ENCODE results near the gene TAB2. TPM values are rescaled to one million over a fixed set of nuclear protein-coding genes. Genes with fewer than 3 reads are reported as not detected.
"Not testable (repeated sequence)": the region's sequence is repeated elsewhere in the genome, so short reads cannot be mapped to it uniquely, and the experiment has no call there.

The TAB2 gene
- total and polyA plus RNA-seq, 4 experiments from 2014 or later = 27.0 to 116 (median 68.4) TPM

DNA sequence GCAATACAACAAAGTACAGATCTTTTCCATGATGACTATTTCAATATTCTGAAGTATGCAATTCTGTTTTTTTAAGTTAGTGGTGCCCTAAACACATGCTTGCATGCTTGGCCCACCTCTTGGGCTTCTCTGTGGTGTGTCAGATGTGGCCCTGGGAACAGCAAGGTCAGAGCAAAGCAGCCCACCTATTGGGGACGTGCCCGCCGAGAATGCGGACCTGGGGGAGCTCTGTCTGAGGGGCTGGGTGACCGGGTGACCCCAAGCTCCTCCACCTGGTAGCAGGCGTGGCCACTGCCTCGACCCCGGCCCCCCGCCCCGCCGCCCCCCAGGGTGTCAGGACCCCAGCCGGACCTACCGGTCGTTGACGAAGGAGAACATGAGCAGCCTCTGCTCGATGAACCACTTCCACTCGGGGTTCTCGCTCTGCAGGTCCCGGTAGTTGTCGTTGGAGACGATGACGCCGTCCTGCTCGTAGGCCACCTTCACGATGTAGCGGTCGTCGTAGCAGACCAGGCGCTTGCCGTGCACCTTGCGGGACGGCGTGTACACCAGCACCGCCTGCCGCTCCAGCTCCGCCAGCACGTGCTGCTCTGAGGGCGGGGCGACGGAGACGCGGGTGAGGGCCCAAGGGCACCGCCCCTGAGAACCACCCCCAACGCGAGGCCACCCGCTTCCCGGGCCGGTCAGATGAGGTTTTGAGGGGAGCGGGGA, 139.0 kb downstream of the TAB2 start:
- Mint-ChIP-seq H3K4me1 (peaks cover 7 to 21% (median 11%) of the 10 kb centered on the region in 4 donors), H3K36me3 (peaks cover 58 to 76% of the 10 kb centered on the region in 2 donors), H3K4me3 (no peak overlapping the region), H3K9me3 (no peaks in the 10 kb centered on the region), H3K27ac (peak overlapping the region in 1 of 7 donors; percentile 77), H3K27me3 (no peaks in the 10 kb centered on the region)
- no peaks in the 10 kb centered on the region for H3K9me3 ChIP-seq (ENCODE audit: control insufficient read depth in 1 of 2, low read length in 2 of 2)
- intact Hi-C loops (cut with micrococcal nuclease) = no loop called here
- H3K36me3 ChIP-seq (ENCODE audit: insufficient read depth, low read length) = peaks cover 61% of the 10 kb centered on the region
- no peaks in the 10 kb centered on the region for H3K27me3 ChIP-seq (ENCODE audit: insufficient read depth, low read length)
- H3K27ac ChIP-seq (ENCODE audit: low read depth, low read length) = no peak overlapping the region
- CTCF ChIA-PET (ENCODE audit: partially characterized antibody) = interaction anchor here (1.5 kb wide), 1 partner anchor 25 kb away, joined by 6 read pairs; no protein-coding TSS in a partner anchor
- POLR2A ChIA-PET (ENCODE audit: partially characterized antibody) = no interaction called here
- peak in 1 of 5 donors; percentile 11 for DNase-seq
- no peaks in the 10 kb centered on the region for H3K4me1 ChIP-seq (ENCODE audit: insufficient read depth, low read length)
- no peak overlapping the region for H3K4me3 ChIP-seq (ENCODE audit: low read length in 2 of 2)

DNA sequence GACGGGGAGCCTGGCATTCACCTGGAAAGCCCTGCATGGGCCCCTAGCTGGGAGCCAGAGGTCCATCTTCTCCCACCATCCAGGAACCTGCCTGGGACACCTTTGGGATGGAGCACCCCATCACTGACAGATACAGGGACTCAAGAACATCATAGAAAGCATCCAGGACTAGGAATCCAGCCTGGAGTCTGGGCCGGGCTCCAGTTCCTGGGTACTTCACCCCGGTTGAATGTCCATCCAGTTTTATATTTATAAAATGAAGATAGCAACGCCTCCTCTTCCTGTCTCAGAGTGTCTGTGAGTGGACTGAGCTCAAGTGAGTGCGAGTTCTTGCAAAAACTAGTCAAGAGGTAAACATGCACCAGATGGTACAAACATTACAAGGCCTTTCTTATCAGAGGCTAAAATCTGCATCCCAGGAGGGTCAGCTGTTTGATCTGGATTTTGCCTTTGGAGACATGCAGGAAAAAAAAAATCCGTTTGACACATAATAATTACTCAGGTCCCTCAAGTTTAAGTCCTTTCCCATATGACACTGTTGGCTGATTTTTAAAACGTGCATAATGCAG, 139.9 kb downstream of the TAB2 start:
- peak overlapping the region in 3 of 7 donors; percentile 37 to 77 (median 59) for H3K27ac Mint-ChIP-seq
- Histone ChIP-seq H3K4me3 (ENCODE audit: low read length in 2 of 2) (no peak overlapping the region), H3K27ac (ENCODE audit: low read depth, low read length) (no peak overlapping the region), H3K9me3 (ENCODE audit: control insufficient read depth in 1 of 2, low read length in 2 of 2) (no peaks in the 10 kb centered on the region), H3K27me3 (ENCODE audit: insufficient read depth, low read length) (no peaks in the 10 kb centered on the region), H3K4me1 (ENCODE audit: insufficient read depth, low read length) (no peaks in the 10 kb centered on the region), H3K36me3 (ENCODE audit: insufficient read depth, low read length) (peaks cover 61% of the 10 kb centered on the region)
- no peaks in the 10 kb centered on the region for H3K27me3 Mint-ChIP-seq
- H3K4me1 Mint-ChIP-seq = peaks cover 8 to 24% (median 13%) of the 10 kb centered on the region in 4 donors
- peaks cover 60 to 79% of the 10 kb centered on the region in 2 donors for H3K36me3 Mint-ChIP-seq
- ChIA-PET CTCF (ENCODE audit: partially characterized antibody) (interaction anchor here (0.6 to 2.2 kb wide), 6 partner anchors 15 to 429 kb away, joined by 3 to 11 read pairs (median 3); no protein-coding TSS in a partner anchor), POLR2A (ENCODE audit: partially characterized antibody) (interaction anchor here (0.9 kb wide), 1 partner anchor 12 kb away, joined by 3 read pairs; no protein-coding TSS in a partner anchor)
- H3K9me3 Mint-ChIP-seq = no peaks in the 10 kb centered on the region
- intact Hi-C loops (cut with micrococcal nuclease) = no loop called here
- no peak for DNase-seq
- no peak overlapping the region for H3K4me3 Mint-ChIP-seq

DNA sequence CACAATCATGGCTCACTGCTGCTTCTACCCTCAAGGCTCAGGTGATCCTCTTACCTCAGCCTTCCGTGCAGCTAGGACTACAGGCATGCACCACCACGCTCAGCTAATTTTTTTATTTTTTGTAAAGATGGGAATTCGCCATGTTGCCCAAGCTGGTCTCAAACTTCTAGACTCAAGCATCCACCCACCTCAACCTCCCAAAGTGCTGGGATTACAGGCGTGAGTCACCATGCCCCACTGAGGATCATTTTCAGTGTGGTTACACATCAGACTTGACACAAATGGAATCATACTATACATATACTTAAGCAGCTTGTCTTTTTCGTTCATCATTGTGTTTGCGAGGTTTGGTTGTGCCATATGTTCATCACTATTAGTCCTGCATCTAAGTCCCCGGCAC, 140.7 kb downstream of the TAB2 start:
- Histone ChIP-seq H3K27ac (ENCODE audit: low read depth, low read length) (no peak overlapping the region), H3K9me3 (ENCODE audit: control insufficient read depth in 1 of 2, low read length in 2 of 2) (no peaks in the 10 kb centered on the region), H3K27me3 (ENCODE audit: insufficient read depth, low read length) (no peaks in the 10 kb centered on the region), H3K36me3 (ENCODE audit: insufficient read depth, low read length) (peaks cover 67% of the 10 kb centered on the region), H3K4me1 (ENCODE audit: insufficient read depth, low read length) (no peaks in the 10 kb centered on the region), H3K4me3 (ENCODE audit: low read length in 2 of 2) (no peak overlapping the region)
- H3K9me3 Mint-ChIP-seq = no peaks in the 10 kb centered on the region
- ChIA-PET POLR2A (ENCODE audit: partially characterized antibody) (interaction anchor here (1.4 kb wide), 1 partner anchor 9 kb away, joined by 4 read pairs; no protein-coding TSS in a partner anchor), CTCF (ENCODE audit: partially characterized antibody) (interaction anchor here (1.4 to 2.2 kb wide), 4 partner anchors 25 to 430 kb away, joined by 3 to 11 read pairs (median 4); no protein-coding TSS in a partner anchor)
- H3K27me3 Mint-ChIP-seq = no peaks in the 10 kb centered on the region
- no peak overlapping the region for H3K4me3 Mint-ChIP-seq
- H3K27ac Mint-ChIP-seq = peak overlapping the region in 5 of 7 donors; percentile 5 to 59 (median 18)
- intact Hi-C loops (cut with micrococcal nuclease) = no loop called here
- peaks cover 62 to 79% of the 10 kb centered on the region in 2 donors for H3K36me3 Mint-ChIP-seq
- DNase-seq = peak in 1 of 5 donors; percentile 17
- peaks cover 12 to 32% (median 19%) of the 10 kb centered on the region in 4 donors for H3K4me1 Mint-ChIP-seq

DNA sequence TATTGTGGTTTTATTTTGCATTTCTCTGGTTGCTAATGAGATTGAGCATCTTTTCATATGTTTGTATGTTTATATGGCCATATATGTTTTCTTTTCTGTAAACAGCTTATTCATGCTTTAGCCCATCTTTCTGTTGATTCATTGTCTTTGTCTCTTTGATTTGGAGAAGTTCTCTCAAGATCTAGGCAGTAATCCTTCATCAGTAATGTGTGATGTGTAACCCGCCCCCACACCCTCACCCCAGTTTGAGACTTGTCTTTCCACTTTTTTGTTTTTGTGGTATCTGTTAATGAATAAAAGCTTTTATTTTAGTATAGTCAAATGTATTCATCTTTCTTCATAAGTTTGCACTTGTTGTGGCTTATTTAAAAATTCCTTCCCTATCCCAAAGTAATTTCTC, 141.3 kb downstream of the TAB2 start:
- ChIA-PET POLR2A (ENCODE audit: partially characterized antibody) (interaction anchor here (1.4 kb wide), 1 partner anchor 10 kb away, joined by 4 read pairs; no protein-coding TSS in a partner anchor), CTCF (ENCODE audit: partially characterized antibody) (interaction anchor here (1.5 to 2.2 kb wide), 2 partner anchors 24 to 59 kb away, joined by 3 to 11 read pairs; no protein-coding TSS in a partner anchor)
- Mint-ChIP-seq H3K9me3 (no peaks in the 10 kb centered on the region), H3K4me1 (peaks cover 16 to 36% (median 23%) of the 10 kb centered on the region in 4 donors), H3K27ac (peak overlapping the region in 5 of 7 donors; percentile 5 to 74 (median 59)), H3K4me3 (no peak overlapping the region), H3K36me3 (peaks cover 63 to 81% of the 10 kb centered on the region in 2 donors), H3K27me3 (no peaks in the 10 kb centered on the region)
- H3K36me3 ChIP-seq (ENCODE audit: insufficient read depth, low read length) = peaks cover 71% of the 10 kb centered on the region
- H3K4me1 ChIP-seq (ENCODE audit: insufficient read depth, low read length) = peaks cover 3% of the 10 kb centered on the region
- no peak for DNase-seq
- intact Hi-C loops (cut with micrococcal nuclease) = no loop called here
- no peaks in the 10 kb centered on the region for H3K9me3 ChIP-seq (ENCODE audit: control insufficient read depth in 1 of 2, low read length in 2 of 2)
- H3K4me3 ChIP-seq (ENCODE audit: low read length in 2 of 2) = no peak overlapping the region
- no peak overlapping the region for H3K27ac ChIP-seq (ENCODE audit: low read depth, low read length)
- no peaks in the 10 kb centered on the region for H3K27me3 ChIP-seq (ENCODE audit: insufficient read depth, low read length)

DNA sequence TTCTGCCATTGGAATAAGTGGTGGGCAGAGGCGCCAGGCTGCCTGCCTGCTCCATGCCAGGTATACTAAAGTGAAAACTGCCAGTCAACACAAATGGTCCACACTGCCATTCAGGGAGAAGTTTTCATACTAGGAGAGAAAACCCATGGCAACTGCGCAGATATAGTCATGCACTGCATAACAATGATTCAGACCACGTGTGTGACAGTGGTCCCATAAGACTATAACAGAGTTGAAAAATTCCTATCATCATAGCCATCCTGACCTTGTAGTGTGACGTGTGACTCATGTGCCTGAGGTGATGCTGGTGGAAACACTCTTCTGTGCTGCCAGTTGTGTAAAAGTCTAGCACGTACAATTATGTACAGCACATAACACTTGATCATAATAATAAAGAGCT, 142.2 kb downstream of the TAB2 start:
- intact Hi-C loops (cut with micrococcal nuclease) = no loop called here
- no peaks in the 10 kb centered on the region for H3K9me3 ChIP-seq (ENCODE audit: control insufficient read depth in 1 of 2, low read length in 2 of 2)
- peak overlapping the region in 1 of 7 donors; percentile 59 for H3K27ac Mint-ChIP-seq
- H3K4me1 ChIP-seq (ENCODE audit: insufficient read depth, low read length) = peaks cover 11% of the 10 kb centered on the region
- H3K36me3 ChIP-seq (ENCODE audit: insufficient read depth, low read length) = peaks cover 77% of the 10 kb centered on the region
- H3K4me1 Mint-ChIP-seq = peaks cover 23 to 46% (median 32%) of the 10 kb centered on the region in 4 donors
- DNase-seq = peak in 1 of 5 donors; percentile 3
- ChIA-PET POLR2A (ENCODE audit: partially characterized antibody) (no interaction called here), CTCF (ENCODE audit: partially characterized antibody) (interaction anchor here (1.0 kb wide), 1 partner anchor 86 kb away, joined by 3 read pairs; the partner anchor contains the start of gene PPIL4)
- no peaks in the 10 kb centered on the region for H3K27me3 ChIP-seq (ENCODE audit: insufficient read depth, low read length)
- H3K4me3 Mint-ChIP-seq = no peak overlapping the region
- H3K27me3 Mint-ChIP-seq = no peaks in the 10 kb centered on the region
- H3K36me3 Mint-ChIP-seq = peaks cover 66 to 87% of the 10 kb centered on the region in 2 donors
- H3K9me3 Mint-ChIP-seq = no peaks in the 10 kb centered on the region
- H3K4me3 ChIP-seq (ENCODE audit: low read length in 2 of 2) = no peak overlapping the region
- H3K27ac ChIP-seq (ENCODE audit: low read depth, low read length) = no peak overlapping the region

DNA sequence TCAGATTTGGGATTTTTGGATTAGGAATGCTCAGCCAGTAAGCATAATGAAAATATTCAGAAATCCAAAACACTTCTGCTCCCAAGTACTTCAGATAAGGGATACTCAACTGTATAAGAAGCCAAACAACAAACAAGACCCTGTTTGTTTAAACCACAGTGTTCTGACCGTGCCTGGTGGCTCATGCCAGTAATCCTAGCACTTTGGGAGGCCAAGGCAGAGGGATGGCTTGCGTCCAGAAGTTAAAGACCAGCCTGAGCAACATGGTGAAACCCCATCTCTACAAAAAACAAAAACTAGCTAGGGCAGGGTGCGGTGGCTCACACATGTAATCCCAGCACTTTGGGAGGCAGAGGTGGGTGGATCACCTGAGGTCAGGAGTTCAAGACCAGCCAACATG, 142.7 kb downstream of the TAB2 start:
- Mint-ChIP-seq H3K4me1 (peaks cover 21 to 44% (median 31%) of the 10 kb centered on the region in 4 donors), H3K36me3 (peaks cover 62 to 86% of the 10 kb centered on the region in 2 donors), H3K27ac (peak overlapping the region in 1 of 7 donors; percentile 11)
- H3K27me3 Mint-ChIP-seq; intact Hi-C loops (cut with micrococcal nuclease); H3K4me3 Mint-ChIP-seq; H3K9me3 ChIP-seq (ENCODE audit: control insufficient read depth in 1 of 2, low read length in 2 of 2); H3K9me3 Mint-ChIP-seq; H3K4me3 ChIP-seq (ENCODE audit: low read length in 2 of 2); H3K27me3 ChIP-seq (ENCODE audit: insufficient read depth, low read length); H3K27ac ChIP-seq (ENCODE audit: low read depth, low read length): not testable (repeated sequence)
- ChIA-PET CTCF (ENCODE audit: partially characterized antibody) (interaction anchor here (1.0 to 1.8 kb wide), 3 partner anchors 13 to 86 kb away, joined by 3 to 7 read pairs (median 3); partner anchors contain the start of gene PPIL4), POLR2A (ENCODE audit: partially characterized antibody) (interaction anchor here (0.9 kb wide), 1 partner anchor 23 kb away, joined by 4 read pairs; no protein-coding TSS in a partner anchor)
- H3K36me3 ChIP-seq (ENCODE audit: insufficient read depth, low read length) = peaks cover 72% of the 10 kb centered on the region
- peak in 1 of 5 donors; percentile 8 for DNase-seq
- H3K4me1 ChIP-seq (ENCODE audit: insufficient read depth, low read length) = peaks cover 11% of the 10 kb centered on the region
